ENCODE results near the gene CCN2. TPM values are rescaled to one million over a fixed set of nuclear protein-coding genes. Genes with fewer than 3 reads are reported as not detected.
"Not testable (repeated sequence)": the region's sequence is repeated elsewhere in the genome, so short reads cannot be mapped to it uniquely, and the experiment has no call there.

CCN2 gene
- polyA plus RNA-seq, 2 donors: 13.4 to 15.9 TPM

- no peaks in the 10 kb centered on the region for H3K27me3 ChIP-seq (ENCODE audit: control insufficient read depth in 1 of 2, insufficient read depth in 2 of 2, low read length in 2 of 2)
- 22 to 28% methylated on average over 4 of the region's 4 CpGs for WGBS, 2 donors
- no peak overlapping the region for H3K27ac ChIP-seq (ENCODE audit: low read depth in 2 of 2, low read length in 1 of 2)
- no peaks in the 10 kb centered on the region for H3K36me3 ChIP-seq (ENCODE audit: control insufficient read depth in 2 of 2, insufficient read depth in 2 of 2, low read length in 1 of 2)
- H3K4me1 ChIP-seq (ENCODE audit: control insufficient read depth in 2 of 2, insufficient read depth in 2 of 2, low read length in 1 of 2): no peaks in the 10 kb centered on the region
- H3K9me3 ChIP-seq (ENCODE audit: control insufficient read depth in 2 of 2, insufficient read depth in 1 of 2, low read depth in 1 of 2, low read length in 1 of 2): no peaks in the 10 kb centered on the region
- H3K4me3 ChIP-seq (ENCODE audit: low read depth in 1 of 2, low read length in 2 of 2): no peak overlapping the region
Observed at GRCh38 chr6:131924881-131925474, 26.2 kb downstream of the CCN2 start.

- Histone ChIP-seq H3K27me3 (ENCODE audit: control insufficient read depth in 1 of 2, insufficient read depth in 2 of 2, low read length in 2 of 2) (no peaks in the 10 kb centered on the region), H3K4me3 (ENCODE audit: low read depth in 1 of 2, low read length in 2 of 2) (no peak overlapping the region), H3K9me3 (ENCODE audit: control insufficient read depth in 2 of 2, insufficient read depth in 1 of 2, low read depth in 1 of 2, low read length in 1 of 2) (no peaks in the 10 kb centered on the region), H3K36me3 (ENCODE audit: control insufficient read depth in 2 of 2, insufficient read depth in 2 of 2, low read length in 1 of 2) (no peaks in the 10 kb centered on the region), H3K27ac (ENCODE audit: low read depth in 2 of 2, low read length in 1 of 2) (no peak overlapping the region), H3K4me1 (ENCODE audit: control insufficient read depth in 2 of 2, insufficient read depth in 2 of 2, low read length in 1 of 2) (no peaks in the 10 kb centered on the region)
- 8 to 12% methylated on average over 2 of the region's 2 CpGs for WGBS, 2 donors
Observed at GRCh38 chr6:131923356-131923755, 27.8 kb downstream of the CCN2 start.

GRCh38 chr6:131920656-131921055 is 30.5 kb downstream of the CCN2 start:
- Histone ChIP-seq H3K9me3 (ENCODE audit: control insufficient read depth in 2 of 2, insufficient read depth in 1 of 2, low read depth in 1 of 2, low read length in 1 of 2) (no peaks in the 10 kb centered on the region), H3K4me3 (ENCODE audit: low read depth in 1 of 2, low read length in 2 of 2) (no peak overlapping the region), H3K36me3 (ENCODE audit: control insufficient read depth in 2 of 2, insufficient read depth in 2 of 2, low read length in 1 of 2) (no peaks in the 10 kb centered on the region), H3K27me3 (ENCODE audit: control insufficient read depth in 1 of 2, insufficient read depth in 2 of 2, low read length in 2 of 2) (no peaks in the 10 kb centered on the region), H3K27ac (ENCODE audit: low read depth in 2 of 2, low read length in 1 of 2) (no peak overlapping the region), H3K4me1 (ENCODE audit: control insufficient read depth in 2 of 2, insufficient read depth in 2 of 2, low read length in 1 of 2) (no peaks in the 10 kb centered on the region)
- 75 to 78% methylated on average over 3 of the region's 3 CpGs for WGBS, 2 donors

GRCh38 chr6:131918650-131919355 is 32.4 kb downstream of the CCN2 start:
- H3K36me3 ChIP-seq (ENCODE audit: control insufficient read depth in 2 of 2, insufficient read depth in 2 of 2, low read length in 1 of 2): no peaks in the 10 kb centered on the region
- no peak overlapping the region for H3K27ac ChIP-seq (ENCODE audit: low read depth in 2 of 2, low read length in 1 of 2)
- H3K27me3 ChIP-seq (ENCODE audit: control insufficient read depth in 1 of 2, insufficient read depth in 2 of 2, low read length in 2 of 2): no peaks in the 10 kb centered on the region
- no peaks in the 10 kb centered on the region for H3K4me1 ChIP-seq (ENCODE audit: control insufficient read depth in 2 of 2, insufficient read depth in 2 of 2, low read length in 1 of 2)
- no peaks in the 10 kb centered on the region for H3K9me3 ChIP-seq (ENCODE audit: control insufficient read depth in 2 of 2, insufficient read depth in 1 of 2, low read depth in 1 of 2, low read length in 1 of 2)
- 83 to 86% methylated on average over 9 of the region's 9 CpGs for WGBS, 2 donors
- H3K4me3 ChIP-seq (ENCODE audit: low read depth in 1 of 2, low read length in 2 of 2): no peak overlapping the region

- Histone ChIP-seq H3K27me3 (ENCODE audit: control insufficient read depth in 1 of 2, insufficient read depth in 2 of 2, low read length in 2 of 2) (no peaks in the 10 kb centered on the region), H3K27ac (ENCODE audit: low read depth in 2 of 2, low read length in 1 of 2) (no peak overlapping the region), H3K4me1 (ENCODE audit: control insufficient read depth in 2 of 2, insufficient read depth in 2 of 2, low read length in 1 of 2) (no peaks in the 10 kb centered on the region), H3K36me3 (ENCODE audit: control insufficient read depth in 2 of 2, insufficient read depth in 2 of 2, low read length in 1 of 2) (no peaks in the 10 kb centered on the region), H3K9me3 (ENCODE audit: control insufficient read depth in 2 of 2, insufficient read depth in 1 of 2, low read depth in 1 of 2, low read length in 1 of 2) (no peaks in the 10 kb centered on the region), H3K4me3 (ENCODE audit: low read depth in 1 of 2, low read length in 2 of 2) (no peak overlapping the region)
- 67 to 72% methylated on average over 6 of the region's 6 CpGs for WGBS, 2 donors
Observed at GRCh38 chr6:131917763-131918649, 33.2 kb downstream of the CCN2 start.

GRCh38 chr6:131917318-131917717 is 33.9 kb downstream of the CCN2 start:
- Histone ChIP-seq H3K4me1 (ENCODE audit: control insufficient read depth in 2 of 2, insufficient read depth in 2 of 2, low read length in 1 of 2) (no peaks in the 10 kb centered on the region), H3K36me3 (ENCODE audit: control insufficient read depth in 2 of 2, insufficient read depth in 2 of 2, low read length in 1 of 2) (no peaks in the 10 kb centered on the region), H3K27ac (ENCODE audit: low read depth in 2 of 2, low read length in 1 of 2) (no peak overlapping the region), H3K9me3 (ENCODE audit: control insufficient read depth in 2 of 2, insufficient read depth in 1 of 2, low read depth in 1 of 2, low read length in 1 of 2) (no peaks in the 10 kb centered on the region), H3K27me3 (ENCODE audit: control insufficient read depth in 1 of 2, insufficient read depth in 2 of 2, low read length in 2 of 2) (no peaks in the 10 kb centered on the region), H3K4me3 (ENCODE audit: low read depth in 1 of 2, low read length in 2 of 2) (no peak overlapping the region)
- 73 to 75% methylated on average over 2 of the region's 2 CpGs for WGBS, 2 donors

- no peaks in the 10 kb centered on the region for H3K4me1 ChIP-seq (ENCODE audit: control insufficient read depth in 2 of 2, insufficient read depth in 2 of 2, low read length in 1 of 2)
- WGBS, 2 donors: 76 to 85% methylated on average over 2 of the region's 2 CpGs
Observed at GRCh38 chr6:131916847-131917246, 34.3 kb downstream of the CCN2 start.

GRCh38 chr6:131916091-131916796 is 34.9 kb downstream of the CCN2 start:
- not testable (repeated sequence) for H3K4me3 ChIP-seq (ENCODE audit: low read depth in 1 of 2, low read length in 2 of 2); H3K9me3 ChIP-seq (ENCODE audit: control insufficient read depth in 2 of 2, insufficient read depth in 1 of 2, low read depth in 1 of 2, low read length in 1 of 2); H3K4me1 ChIP-seq (ENCODE audit: control insufficient read depth in 2 of 2, insufficient read depth in 2 of 2, low read length in 1 of 2); H3K27ac ChIP-seq (ENCODE audit: low read depth in 2 of 2, low read length in 1 of 2); H3K27me3 ChIP-seq (ENCODE audit: control insufficient read depth in 1 of 2, insufficient read depth in 2 of 2, low read length in 2 of 2); H3K36me3 ChIP-seq (ENCODE audit: control insufficient read depth in 2 of 2, insufficient read depth in 2 of 2, low read length in 1 of 2)
- WGBS, 2 donors: 94 to 98% methylated on average over 2 of the region's 2 CpGs

More at GRCh38 chr6:131916847-131917246, 34.3 kb downstream of the CCN2 start:
- H3K4me3 ChIP-seq (ENCODE audit: low read depth in 1 of 2, low read length in 2 of 2): no peak overlapping the region
- no peaks in the 10 kb centered on the region for H3K27me3 ChIP-seq (ENCODE audit: control insufficient read depth in 1 of 2, insufficient read depth in 2 of 2, low read length in 2 of 2)
- H3K9me3 ChIP-seq (ENCODE audit: control insufficient read depth in 2 of 2, insufficient read depth in 1 of 2, low read depth in 1 of 2, low read length in 1 of 2): no peaks in the 10 kb centered on the region
- H3K36me3 ChIP-seq (ENCODE audit: control insufficient read depth in 2 of 2, insufficient read depth in 2 of 2, low read length in 1 of 2): no peaks in the 10 kb centered on the region
- H3K27ac ChIP-seq (ENCODE audit: low read depth in 2 of 2, low read length in 1 of 2): no peak overlapping the region

- Histone ChIP-seq H3K27me3 (ENCODE audit: control insufficient read depth in 1 of 2, insufficient read depth in 2 of 2, low read length in 2 of 2) (no peaks in the 10 kb centered on the region), H3K9me3 (ENCODE audit: control insufficient read depth in 2 of 2, insufficient read depth in 1 of 2, low read depth in 1 of 2, low read length in 1 of 2) (no peaks in the 10 kb centered on the region), H3K36me3 (ENCODE audit: control insufficient read depth in 2 of 2, insufficient read depth in 2 of 2, low read length in 1 of 2) (no peaks in the 10 kb centered on the region), H3K4me1 (ENCODE audit: control insufficient read depth in 2 of 2, insufficient read depth in 2 of 2, low read length in 1 of 2) (no peaks in the 10 kb centered on the region), H3K27ac (ENCODE audit: low read depth in 2 of 2, low read length in 1 of 2) (no peak overlapping the region), H3K4me3 (ENCODE audit: low read depth in 1 of 2, low read length in 2 of 2) (no peak overlapping the region)
- 26 to 28% methylated on average over 10 of the region's 10 CpGs for WGBS, 2 donors
Observed at GRCh38 chr6:131914967-131915751, 36.0 kb downstream of the CCN2 start.

Measured in esophagus (tissue), 2 donors.